ENCODE measurements around the gene TACC3.

GRCh38 chr4:1740021-1740545 lies 18.8 kb downstream of the TACC3 start:
- TF ChIP-seq CTCF (IDR thresholded peaks at IDR 0.05) (no peak), USF1 (CRISPR knock-in tag; IDR thresholded peaks at IDR 0.05) (no peak), ZBTB21 (CRISPR knock-in tag; IDR thresholded peaks at IDR 0.05; ENCODE audit: borderline replicate concordance) (no peak), GABPB1 (CRISPR knock-in tag; IDR thresholded peaks at IDR 0.05) (no peak), MYBL2 (CRISPR knock-in tag; IDR thresholded peaks at IDR 0.05) (no peak), E2F4 (CRISPR knock-in tag; IDR thresholded peaks at IDR 0.05; ENCODE audit: borderline replicate concordance, low read depth) (no peak), ESRRA (CRISPR knock-in tag; IDR thresholded peaks at IDR 0.05; ENCODE audit: borderline replicate concordance) (no peak), E2F5 (CRISPR knock-in tag; IDR thresholded peaks at IDR 0.05) (no peak), GTF2I (CRISPR knock-in tag; conservative IDR thresholded peaks at IDR 0.05) (no peak), MAX (CRISPR knock-in tag; IDR thresholded peaks at IDR 0.05) (no peak), ELF4 (CRISPR knock-in tag; IDR thresholded peaks at IDR 0.05; ENCODE audit: low read depth) (no peak)

Measured in WTC11 (cell line).